ENCODE measurements around the gene CDK11A.
A peak's percentile ranks its signal among the peaks of the same experiment; 100 is the strongest.
"Not testable (repeated sequence)": the region's sequence is repeated elsewhere in the genome, so short reads cannot be mapped to it uniquely, and the experiment has no call there.

Gene CDK11A

GRCh38 chr1:1683104-1683905 is 40.9 kb downstream of the CDK11A start:
- no peak for DNase-seq

GRCh38 chr1:1680912-1681273 is 43.3 kb downstream of the CDK11A start:
- DNase-seq: no peak

- DNase-seq: no peak
Observed at GRCh38 chr1:1680031-1680911, 43.9 kb downstream of the CDK11A start.

- no peak for DNase-seq
Observed at GRCh38 chr1:1678581-1679380, 45.4 kb downstream of the CDK11A start.

GRCh38 chr1:1677718-1678580 is 46.2 kb downstream of the CDK11A start:
- DNase-seq: peak; percentile 55

- DNase-seq: not testable (repeated sequence)
Observed at GRCh38 chr1:1676087-1676486, 48.1 kb downstream of the CDK11A start.

GRCh38 chr1:1675218-1675617 is 48.9 kb downstream of the CDK11A start:
- DNase-seq: not testable (repeated sequence)

- DNase-seq: not testable (repeated sequence)
Observed at GRCh38 chr1:1674806-1675205, 49.4 kb downstream of the CDK11A start.

- DNase-seq: no peak
Observed at GRCh38 chr1:1672181-1672965, 51.8 kb downstream of the CDK11A start.

- no peak for DNase-seq
Observed at GRCh38 chr1:1671365-1672119, 52.6 kb downstream of the CDK11A start.

- DNase-seq: no peak
Observed at GRCh38 chr1:1670866-1671265, 53.3 kb downstream of the CDK11A start.

GRCh38 chr1:1669468-1670440 is 54.4 kb downstream of the CDK11A start:
- DNase-seq: no peak

GRCh38 chr1:1666526-1666925 is 57.6 kb downstream of the CDK11A start:
- DNase-seq: no peak

GRCh38 chr1:1665815-1666251 is 58.3 kb downstream of the CDK11A start:
- DNase-seq: no peak

- no peak for DNase-seq
Observed at GRCh38 chr1:1664941-1665814, 59.0 kb downstream of the CDK11A start.

GRCh38 chr1:1664318-1664717 is 59.8 kb downstream of the CDK11A start:
- not testable (repeated sequence) for DNase-seq

GRCh38 chr1:1662830-1663560 is 61.2 kb downstream of the CDK11A start:
- DNase-seq: not testable (repeated sequence)
